HG03097 (cell line): Measurements from ENCODE around the gene AKTIP.
"Not testable (repeated sequence)": the region's sequence is repeated elsewhere in the genome, so short reads cannot be mapped to it uniquely, and the experiment has no call there.

Experiments
- ATAC-seq: cut with Tn5 transposase; IDR thresholded peaks from one replicate; pipeline ENCODE4 v1.9.1; 2021; ENCODE audit not compliant: unreplicated experiment, low FRiP score

The AKTIP gene

GRCh38 chr16:53502331-53503269, at the start of gene AKTIP:
Gene AKTIP, minus strand, starts transcription at chr16:53503209. Its CDS starts 2,950 bp downstream, at chr16:53500259.
- peak; percentile 22 for ATAC-seq

DNA sequence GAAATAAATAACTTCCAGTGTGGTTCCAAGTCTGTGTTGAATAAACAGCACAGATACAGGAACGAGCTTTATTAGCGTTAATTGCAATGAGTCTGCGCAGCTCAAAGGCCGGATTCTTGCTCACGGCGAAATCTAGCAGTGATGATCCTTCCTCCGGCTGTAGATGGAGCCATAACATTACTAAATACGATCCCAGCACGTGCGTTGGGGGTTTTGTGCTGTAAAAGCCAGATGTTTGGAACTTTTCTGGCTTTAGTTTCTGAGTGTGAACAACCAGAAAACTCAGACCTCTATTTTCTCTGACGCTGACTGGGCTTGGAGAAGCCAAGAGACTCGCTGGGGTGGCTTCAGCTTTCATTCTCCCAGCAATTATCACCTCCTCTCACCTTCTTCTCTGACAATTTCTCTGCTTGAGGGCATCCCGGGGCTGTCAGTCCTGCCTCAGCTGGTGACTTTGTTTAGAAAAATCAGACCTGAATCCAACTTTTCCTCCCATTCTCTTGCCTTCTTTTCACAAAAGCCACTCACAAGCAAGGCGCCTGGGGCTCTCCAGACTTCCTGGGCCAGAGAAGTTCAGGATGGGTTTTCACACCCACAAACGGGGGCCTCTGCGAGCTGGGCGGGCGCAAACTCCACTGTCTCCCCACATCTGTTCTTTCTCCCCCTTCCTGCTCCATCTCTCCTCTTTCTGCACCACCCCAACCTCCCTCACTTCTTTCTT, 47.1 kb upstream of the AKTIP start:
- ATAC-seq = peak; percentile 67

- no peak for ATAC-seq
These were observed 44.0 kb upstream of the AKTIP start for GRCh38 chr16:53546988-53547391.

GRCh38 chr16:53545433-53545832, 42.4 kb upstream of the AKTIP start:
- ATAC-seq = no peak

- ATAC-seq = no peak
These were observed 39.3 kb upstream of the AKTIP start for GRCh38 chr16:53542283-53542682.

- no peak for ATAC-seq
These were observed 38.3 kb upstream of the AKTIP start for GRCh38 chr16:53541326-53541725.

GRCh38 chr16:53539759-53540718, 37.0 kb upstream of the AKTIP start:
- not testable (repeated sequence) for ATAC-seq

DNA sequence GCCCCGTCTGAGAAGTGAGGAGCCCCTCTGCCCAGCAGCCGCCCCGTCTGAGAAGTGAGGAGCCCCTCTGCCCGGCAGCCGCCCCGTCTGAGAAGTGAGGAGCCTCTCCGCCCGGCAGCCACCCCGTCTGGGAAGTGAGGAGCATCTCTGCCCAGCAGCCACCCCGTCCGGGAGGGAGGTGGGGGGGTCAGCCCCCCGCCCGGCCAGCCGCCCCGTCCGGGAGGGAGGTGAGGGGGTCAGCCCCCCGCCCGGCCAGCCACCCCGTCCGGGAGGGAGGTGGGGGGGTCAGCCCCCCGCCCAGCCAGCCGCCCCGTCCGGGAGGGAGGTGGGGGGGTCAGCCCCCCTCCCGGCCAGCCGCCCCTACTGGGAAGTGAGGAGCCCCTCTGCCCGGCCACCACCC, 36.3 kb upstream of the AKTIP start:
- not testable (repeated sequence) for ATAC-seq

DNA sequence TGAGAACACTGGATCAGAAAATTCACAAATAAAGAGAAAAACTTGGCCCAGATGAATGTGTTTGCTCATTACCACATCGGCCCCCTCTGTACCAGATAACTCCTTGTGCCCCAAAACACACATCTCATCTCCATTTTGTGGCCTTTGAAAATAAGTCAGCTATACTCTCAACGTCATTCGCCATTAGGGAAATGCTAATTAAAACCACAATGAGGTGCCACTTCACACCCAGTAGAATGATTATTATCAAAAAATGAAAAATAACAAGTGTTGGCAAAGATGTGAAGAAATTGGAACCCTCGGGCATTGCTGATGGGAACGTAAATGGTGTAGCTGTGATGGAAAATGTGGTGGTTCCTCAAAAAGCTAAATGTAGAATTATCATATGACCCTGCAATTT, 34.6 kb upstream of the AKTIP start:
- ATAC-seq = no peak

DNA sequence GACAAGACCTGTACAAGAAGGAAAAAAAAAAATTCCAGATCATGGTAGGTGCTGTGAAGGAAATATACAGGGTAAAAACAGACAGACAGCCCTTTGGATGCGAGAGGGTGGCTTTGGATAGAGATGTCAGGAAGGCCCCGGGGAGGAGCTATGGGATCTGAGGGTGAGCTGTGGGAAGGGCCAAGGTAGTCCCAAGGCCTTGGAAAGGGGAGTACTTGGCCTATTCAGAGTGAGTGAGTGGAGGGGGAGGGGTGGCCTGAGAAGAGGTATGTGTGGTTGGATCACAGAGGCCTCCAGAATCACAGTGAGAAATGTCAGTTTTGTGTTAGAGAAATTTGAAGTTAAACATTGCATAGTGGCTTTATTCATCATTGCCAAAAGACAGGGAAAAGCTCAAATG, 31.2 kb upstream of the AKTIP start:
- no peak for ATAC-seq

GRCh38 chr16:53530741-53531140, 27.7 kb upstream of the AKTIP start:
- ATAC-seq = no peak

- no peak for ATAC-seq
These were observed 27.0 kb upstream of the AKTIP start for GRCh38 chr16:53530046-53530445.

GRCh38 chr16:53529513-53529912, 26.5 kb upstream of the AKTIP start:
- ATAC-seq = no peak

DNA sequence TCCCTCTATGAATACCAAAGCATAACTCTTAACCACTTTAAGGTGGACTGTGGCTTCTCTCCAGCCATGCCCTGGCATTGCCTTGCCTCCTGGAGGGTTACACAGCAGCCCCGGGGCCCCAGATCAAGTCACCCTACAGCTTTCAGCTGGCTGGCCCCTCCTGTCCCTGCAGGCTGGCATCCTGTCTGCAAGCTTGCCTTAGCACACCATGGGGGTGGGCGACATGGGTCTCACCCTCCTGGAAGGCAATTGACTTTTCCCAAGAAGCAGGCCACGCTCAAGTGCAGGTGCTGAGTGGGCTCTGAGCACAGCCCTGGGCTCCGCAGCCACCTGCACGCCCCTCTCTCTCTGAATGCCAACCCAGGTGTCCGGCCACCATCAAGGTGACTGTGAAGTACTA, 25.8 kb upstream of the AKTIP start:
- no peak for ATAC-seq

GRCh38 chr16:53523971-53524548, 21.1 kb upstream of the AKTIP start:
- no peak for ATAC-seq

GRCh38 chr16:53523126-53523804, 20.3 kb upstream of the AKTIP start:
- no peak for ATAC-seq

DNA sequence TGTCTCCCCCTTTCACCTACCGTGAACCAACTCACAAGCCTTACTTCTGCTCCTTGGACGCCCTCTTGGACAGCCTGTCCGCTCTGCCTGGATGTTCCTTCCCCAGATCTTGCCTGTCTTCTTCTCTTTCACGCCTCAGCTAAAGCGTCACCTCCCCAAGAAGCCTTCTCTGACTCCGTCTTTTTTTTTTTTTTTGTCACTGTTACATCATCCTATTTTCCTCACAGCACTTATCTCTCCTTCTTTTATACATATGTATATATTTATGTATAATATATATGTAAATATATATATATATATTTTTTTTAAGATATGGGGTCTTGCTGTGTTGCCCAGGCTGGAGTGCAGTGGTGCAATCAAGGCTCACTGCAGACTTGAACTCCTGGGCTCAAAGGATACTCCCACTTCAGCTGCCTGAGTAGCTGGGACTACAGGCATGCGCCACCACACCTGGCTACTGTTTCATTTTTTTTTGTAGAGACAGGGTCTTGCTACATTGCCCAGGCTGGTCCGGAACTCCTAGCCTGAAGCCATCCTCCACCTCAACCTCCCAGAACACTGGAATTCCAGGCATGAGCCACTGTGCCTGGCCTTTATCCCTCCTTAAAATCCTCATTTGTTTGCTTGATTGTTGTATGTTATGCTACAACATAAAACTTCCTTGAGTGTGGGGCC, 16.5 kb upstream of the AKTIP start:
- peak; percentile 9 for ATAC-seq

DNA sequence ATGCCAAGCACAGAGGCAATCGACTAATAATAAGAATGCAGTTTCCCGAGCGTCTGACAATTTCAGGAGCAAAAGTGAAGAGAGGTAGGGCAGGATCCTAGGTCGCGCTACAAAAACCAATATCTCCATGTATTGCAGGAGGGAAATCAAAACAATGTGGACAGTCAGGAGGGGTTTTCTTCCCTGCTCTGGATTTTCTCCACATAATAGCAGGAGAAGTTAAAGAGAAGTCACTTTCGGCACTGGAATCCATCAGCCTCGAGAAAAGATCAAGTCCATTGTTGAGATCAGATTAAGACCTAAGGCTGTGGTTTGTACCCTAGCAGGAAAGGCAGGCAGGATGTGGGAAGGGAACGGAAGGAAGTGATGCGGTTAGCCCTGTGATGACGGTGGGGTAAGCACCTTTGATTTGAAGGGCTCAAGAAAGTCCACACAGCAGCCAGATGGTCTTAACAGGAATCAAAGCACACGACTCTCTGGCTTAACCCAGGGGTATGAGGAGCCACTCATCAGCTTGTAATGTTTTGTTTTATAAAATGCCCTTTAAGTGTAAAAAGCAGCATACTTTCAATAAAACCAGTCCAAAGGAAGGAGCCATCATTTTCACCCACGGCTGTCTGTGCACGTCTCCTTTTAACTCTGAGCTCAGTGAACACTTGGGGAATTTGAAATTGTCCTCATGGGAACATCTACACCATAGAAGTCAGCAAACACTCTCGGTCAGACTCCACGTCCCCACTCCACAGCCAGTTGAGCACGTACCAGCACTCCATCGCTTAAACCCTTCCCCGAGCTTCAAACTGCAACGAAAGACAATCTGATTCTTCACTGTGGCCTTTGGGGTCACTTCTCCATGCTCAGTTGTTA, 15.8 kb upstream of the AKTIP start:
- peak; percentile 95 for ATAC-seq
